Measurements from ENCODE around the gene ANAPC13. TPM values are rescaled to one million over a fixed set of nuclear protein-coding genes. Genes with fewer than 3 reads are reported as not detected.

ANAPC13 gene, protein sequence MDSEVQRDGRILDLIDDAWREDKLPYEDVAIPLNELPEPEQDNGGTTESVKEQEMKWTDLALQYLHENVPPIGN
- total RNA-seq, result 10 to 100 TPM; 21.2 to 36.7 (median 25.0) TPM
- polyA plus RNA-seq, result 100 to 1,000 TPM in 1 of 2 donors, 10 to 100 TPM in 1; 98.8 to 110 TPM
- 10.8 reads per million, percentile 37 among the genes with 10 or more reads in this experiment for total RNA-seq

DNA sequence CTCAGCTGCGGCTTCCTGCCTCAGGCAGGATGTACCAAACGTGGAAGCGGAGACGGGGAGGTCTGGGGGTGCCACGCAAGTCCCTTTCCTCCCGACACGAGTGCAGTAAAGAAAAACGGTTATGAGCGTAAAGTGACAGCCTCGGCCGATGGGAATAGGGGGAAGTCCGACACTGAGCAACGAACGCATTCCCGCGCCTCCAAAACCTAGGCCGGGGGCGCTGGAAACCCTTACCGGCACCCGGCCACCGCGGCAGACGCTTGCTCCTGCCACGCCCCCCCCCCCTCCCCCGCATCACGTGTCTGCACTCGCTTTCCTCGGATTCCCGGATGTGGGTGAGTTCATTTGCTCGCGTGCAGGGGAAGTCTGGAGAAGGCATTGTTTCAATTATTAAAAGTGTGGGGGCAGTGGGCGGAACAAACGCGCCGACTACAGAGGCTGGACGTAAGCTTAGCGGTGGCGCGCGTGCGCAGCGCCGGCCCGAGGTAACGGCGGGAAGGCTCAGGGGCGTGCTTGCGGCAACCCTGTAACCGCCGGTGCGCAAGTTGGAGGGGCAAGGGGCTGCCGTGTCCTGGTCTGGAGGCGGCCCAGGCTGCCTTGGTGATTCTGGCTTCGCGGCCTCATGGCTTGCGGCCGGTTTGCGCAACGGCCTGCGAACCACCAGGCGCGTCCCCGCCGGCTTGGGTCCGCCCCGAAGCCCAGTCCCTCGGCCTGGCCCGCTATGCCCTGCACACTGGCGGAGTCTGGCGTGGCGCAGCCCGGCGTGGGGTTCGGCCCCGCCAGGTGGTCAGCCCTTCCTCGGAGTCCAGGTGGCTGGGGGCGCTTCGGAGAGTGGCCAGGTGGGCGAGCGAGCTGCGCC lies at the start of gene ANAPC13, which contains the start of gene CEP63:
Gene ANAPC13 (minus strand): TSS at position 268 of the 859 bp plus-strand sequence. CDS start 3,081 bp downstream, outside the sequence.
Gene CEP63 (plus strand): TSS at position 340 of the 859 bp plus-strand sequence. CDS start 9,264 bp downstream, outside the sequence.
- Mint-ChIP-seq H3K36me3 (peaks cover 8 to 28% (median 15%) of the 10 kb centered on the region in 5 donors), H3K27ac (peak within 1 kb of the TSS; percentile 94 to 100 (median 99)), H3K4me1 (peaks cover 41 to 80% (median 69%) of the 10 kb centered on the region in 7 donors), H3K4me3 (peak within 1 kb of the TSS; percentile 89 to 100 (median 99)), H3K9me3 (peaks cover 0 to 4% (median 0%) of the 10 kb centered on the region in 11 donors), H3K27me3 (no peaks in the 10 kb centered on the region)
- peak within 1 kb of the TSS; percentile 84 for H3K4me3 ChIP-seq (ENCODE audit: low read length)
- DNase-seq (peak; percentile 84 to 96 (median 96)), ATAC-seq (peak; percentile 89)
- peaks cover 0 to 27% (median 12%) of the 10 kb centered on the region in 3 experiments for H3K36me3 ChIP-seq (ENCODE audit: control insufficient read depth in 2 of 3, insufficient read depth in 3 of 3, low read length in 3 of 3)
- H3K27ac ChIP-seq (ENCODE audit: low read depth, low read length), result peak within 1 kb of the TSS; percentile 87
- ChIA-PET POLR2A (interaction anchor here (0.6 to 2.0 kb wide), 13 partner anchors 9 to 1711 kb away, joined by 3 to 6 read pairs (median 3); partner anchors contain the start of genes CDV3 and RYK), CTCF (interaction anchor here (1.8 kb wide), 1 partner anchor 10 kb away, joined by 7 read pairs; no protein-coding TSS in a partner anchor)
- intact Hi-C loops (cut with micrococcal nuclease), result loop anchor here (1.0 to 10.0 kb wide), 15 partner anchors 236 to 1826 kb away; partner anchors contain the start of genes RYK (in 2 of the 2), SRPRB (in 2 of the 2), CDV3 (in 1 of the 2) and MSL2 (in 1 of the 2)
- peaks cover 20 to 23% of the 10 kb centered on the region in 2 donors for H3K4me1 ChIP-seq (ENCODE audit: control insufficient read depth in 2 of 2, insufficient read depth in 2 of 2, low read length in 2 of 2)
- no peaks in the 10 kb centered on the region for H3K27me3 ChIP-seq (ENCODE audit: control insufficient read depth in 2 of 2, insufficient read depth in 2 of 2, low read length in 2 of 2)
- no peaks in the 10 kb centered on the region for H3K9me3 ChIP-seq (ENCODE audit: control insufficient read depth in 2 of 3, low read length in 3 of 3)

DNA sequence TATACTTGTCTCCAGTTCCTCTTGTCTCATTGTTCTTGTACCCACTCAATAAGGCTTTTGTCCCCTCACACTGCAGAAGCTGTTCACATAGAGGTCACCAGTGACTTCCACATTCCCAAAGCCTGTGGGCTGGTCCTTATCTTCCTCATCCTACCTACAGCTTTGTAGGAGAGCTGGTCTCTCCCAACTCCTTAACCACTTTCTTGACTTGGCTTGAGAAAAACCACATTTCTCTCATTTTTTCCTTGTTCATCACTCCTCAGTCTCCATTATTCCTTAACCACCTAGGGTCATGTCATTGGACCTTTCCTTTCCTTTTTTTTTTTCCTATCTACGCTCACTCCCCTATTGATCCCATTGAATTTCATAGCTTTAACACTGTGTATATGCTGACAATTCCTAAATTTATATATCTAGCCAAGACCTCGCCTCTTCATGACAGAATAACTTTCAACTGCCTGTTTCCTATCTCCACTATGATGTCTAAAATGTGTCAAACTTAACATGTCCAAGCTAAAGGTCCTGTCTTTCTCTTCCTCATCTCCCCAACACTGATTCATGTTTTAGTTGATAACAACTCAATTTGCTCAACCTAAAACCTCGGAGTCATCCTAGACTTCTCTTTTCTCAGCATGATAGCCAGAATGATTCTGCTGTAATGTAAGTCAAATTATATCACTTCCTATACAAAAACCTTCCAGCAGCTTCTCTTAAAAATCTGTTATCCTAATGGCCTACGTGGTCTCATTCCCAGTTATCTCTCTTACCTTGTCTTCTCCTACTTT lies 49.6 kb upstream of the ANAPC13 start:
- POLR2A ChIA-PET, result no interaction called here
- Histone ChIP-seq H3K4me3 (ENCODE audit: low read length) (no peak overlapping the region), H3K9me3 (ENCODE audit: control insufficient read depth in 2 of 3, low read length in 3 of 3) (no peaks in the 10 kb centered on the region), H3K27me3 (ENCODE audit: control insufficient read depth in 2 of 2, insufficient read depth in 2 of 2, low read length in 2 of 2) (no peaks in the 10 kb centered on the region), H3K36me3 (ENCODE audit: control insufficient read depth in 2 of 3, insufficient read depth in 3 of 3, low read length in 3 of 3) (peaks cover 0 to 46% (median 3%) of the 10 kb centered on the region in 3 experiments), H3K27ac (ENCODE audit: low read depth, low read length) (no peak overlapping the region), H3K4me1 (ENCODE audit: control insufficient read depth in 2 of 2, insufficient read depth in 2 of 2, low read length in 2 of 2) (no peaks in the 10 kb centered on the region)
- ATAC-seq, result peak; percentile 79
- intact Hi-C loops (cut with micrococcal nuclease), result no loop called here
- no peak for DNase-seq
- H3K27ac Mint-ChIP-seq, result no peak overlapping the region
- no peak overlapping the region for H3K4me3 Mint-ChIP-seq
- no peaks in the 10 kb centered on the region for H3K9me3 Mint-ChIP-seq
- H3K4me1 Mint-ChIP-seq, result peaks cover 0 to 11% (median 5%) of the 10 kb centered on the region in 7 donors
- H3K36me3 Mint-ChIP-seq, result peaks cover 6 to 38% (median 24%) of the 10 kb centered on the region in 5 donors
- H3K27me3 Mint-ChIP-seq, result no peaks in the 10 kb centered on the region
- CTCF ChIA-PET, result no interaction called here

DNA sequence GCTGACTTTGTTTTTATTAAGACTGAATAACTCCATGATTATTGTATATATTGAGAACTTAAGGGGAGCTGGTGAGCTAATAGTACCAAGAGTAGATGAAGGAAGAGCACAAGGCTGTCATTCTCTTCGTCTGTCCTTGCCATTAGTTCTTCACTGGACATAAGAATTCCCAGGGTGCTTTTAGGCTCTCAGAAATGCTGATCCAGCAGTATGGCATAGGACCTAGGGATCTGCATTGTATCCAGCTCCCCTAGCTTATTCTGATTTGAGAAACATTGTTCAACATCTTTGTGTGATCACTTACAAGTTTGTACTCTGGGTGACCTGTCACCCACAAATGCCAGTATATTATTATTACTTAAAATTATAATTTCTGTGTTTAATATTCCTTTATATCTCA lies 47.7 kb upstream of the ANAPC13 start:
- ChIA-PET CTCF (interaction anchor here (0.6 kb wide), 1 partner anchor 16 kb away, joined by 3 read pairs; no protein-coding TSS in a partner anchor), POLR2A (no interaction called here)
- no peak for DNase-seq
- Histone ChIP-seq H3K9me3 (ENCODE audit: control insufficient read depth in 2 of 3, low read length in 3 of 3) (no peaks in the 10 kb centered on the region), H3K27me3 (ENCODE audit: control insufficient read depth in 2 of 2, insufficient read depth in 2 of 2, low read length in 2 of 2) (no peaks in the 10 kb centered on the region), H3K4me1 (ENCODE audit: control insufficient read depth in 2 of 2, insufficient read depth in 2 of 2, low read length in 2 of 2) (no peaks in the 10 kb centered on the region), H3K36me3 (ENCODE audit: control insufficient read depth in 2 of 3, insufficient read depth in 3 of 3, low read length in 3 of 3) (peaks cover 0 to 46% (median 3%) of the 10 kb centered on the region in 3 experiments), H3K4me3 (ENCODE audit: low read length) (no peak overlapping the region), H3K27ac (ENCODE audit: low read depth, low read length) (no peak overlapping the region)
- peaks cover 6 to 27% (median 13%) of the 10 kb centered on the region in 5 donors for H3K36me3 Mint-ChIP-seq
- no peak overlapping the region for H3K27ac Mint-ChIP-seq
- H3K9me3 Mint-ChIP-seq, result no peaks in the 10 kb centered on the region
- H3K4me1 Mint-ChIP-seq, result peaks cover 0 to 14% (median 7%) of the 10 kb centered on the region in 7 donors
- ATAC-seq, result no peak
- H3K27me3 Mint-ChIP-seq, result no peaks in the 10 kb centered on the region
- H3K4me3 Mint-ChIP-seq, result no peak overlapping the region
- intact Hi-C loops (cut with micrococcal nuclease), result no loop called here

DNA sequence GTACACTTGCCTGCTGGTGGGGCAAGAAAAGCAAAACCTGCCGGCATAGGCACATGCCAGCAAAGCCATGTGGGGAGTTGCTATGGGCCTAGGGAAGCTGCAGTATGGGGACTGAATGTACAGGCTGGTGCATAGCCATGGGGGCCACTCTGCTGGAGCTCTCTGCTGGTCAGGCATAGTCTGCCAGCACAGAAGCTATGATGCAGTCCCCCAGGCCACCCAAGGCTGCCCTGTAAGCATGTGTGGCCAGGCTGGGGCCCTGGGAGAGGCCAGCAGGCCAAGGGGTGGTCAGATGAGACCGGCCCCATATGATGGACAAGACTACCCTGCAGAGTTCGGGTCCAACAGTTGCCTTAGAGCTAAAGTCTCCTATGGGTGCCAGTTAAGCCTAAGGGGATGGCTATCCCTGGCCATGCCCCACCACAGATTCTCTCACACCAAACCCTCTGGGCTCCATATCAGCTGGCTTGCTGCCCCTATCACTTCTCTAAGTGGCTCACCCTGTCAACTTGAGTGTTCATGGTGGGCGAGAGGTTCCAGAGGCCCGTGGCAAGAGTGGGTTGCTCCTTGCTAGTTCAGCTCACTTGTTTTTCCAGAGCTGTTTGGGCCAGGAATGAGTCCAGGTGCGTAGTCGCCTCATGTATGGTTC lies 41.9 kb upstream of the ANAPC13 start:
- H3K9me3 ChIP-seq (ENCODE audit: control insufficient read depth in 2 of 3, low read length in 3 of 3), result peaks cover 0 to 11% (median 0%) of the 10 kb centered on the region in 3 experiments
- POLR2A ChIA-PET, result no interaction called here
- H3K9me3 Mint-ChIP-seq, result peaks cover 10 to 40% (median 35%) of the 10 kb centered on the region in 11 donors
- peaks cover 30 to 48% (median 44%) of the 10 kb centered on the region in 5 donors for H3K36me3 Mint-ChIP-seq
- no peaks in the 10 kb centered on the region for H3K27me3 Mint-ChIP-seq
- no peaks in the 10 kb centered on the region for H3K4me1 ChIP-seq (ENCODE audit: control insufficient read depth in 2 of 2, insufficient read depth in 2 of 2, low read length in 2 of 2)
- H3K27me3 ChIP-seq (ENCODE audit: control insufficient read depth in 2 of 2, insufficient read depth in 2 of 2, low read length in 2 of 2), result no peaks in the 10 kb centered on the region
- H3K4me3 Mint-ChIP-seq, result no peak overlapping the region
- H3K27ac Mint-ChIP-seq, result peak overlapping the region in 1 of 9 donors; percentile 32
- CTCF ChIA-PET, result no interaction called here
- no peak overlapping the region for H3K27ac ChIP-seq (ENCODE audit: low read depth, low read length)
- peaks cover 0 to 29% (median 12%) of the 10 kb centered on the region in 7 donors for H3K4me1 Mint-ChIP-seq
- H3K4me3 ChIP-seq (ENCODE audit: low read length), result no peak overlapping the region
- DNase-seq (no peak), ATAC-seq (no peak)
- intact Hi-C loops (cut with micrococcal nuclease), result no loop called here
- H3K36me3 ChIP-seq (ENCODE audit: control insufficient read depth in 2 of 3, insufficient read depth in 3 of 3, low read length in 3 of 3), result peaks cover 0 to under 1% (median 0%) of the 10 kb centered on the region in 3 experiments

DNA sequence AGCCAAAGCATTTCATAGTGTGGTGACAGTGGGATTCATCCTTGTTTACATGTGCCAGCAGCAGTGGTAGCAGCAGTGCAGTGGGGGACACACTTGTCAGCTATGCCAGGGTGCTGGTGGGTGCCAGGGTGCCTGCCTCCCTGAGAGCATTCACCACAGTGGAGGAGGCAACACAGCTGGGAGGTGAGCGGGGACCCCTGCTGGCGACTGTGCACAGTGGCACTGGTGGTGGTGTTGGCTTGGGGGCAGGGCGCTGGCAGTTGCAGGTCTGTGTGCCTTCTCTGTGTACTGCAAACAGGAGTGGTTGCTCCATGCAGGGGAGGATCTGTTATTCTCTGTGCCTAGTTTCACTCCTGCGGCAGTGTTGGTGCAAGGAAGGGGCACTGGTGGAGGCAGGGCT lies 41.3 kb upstream of the ANAPC13 start:
- ATAC-seq (no peak), DNase-seq (peak in 1 of 9 donors; percentile 1)
- Mint-ChIP-seq H3K4me3 (no peak overlapping the region), H3K4me1 (peaks cover 0 to 26% (median 12%) of the 10 kb centered on the region in 7 donors), H3K9me3 (peaks cover 10 to 47% (median 40%) of the 10 kb centered on the region in 11 donors), H3K36me3 (peaks cover 32 to 52% (median 49%) of the 10 kb centered on the region in 5 donors), H3K27ac (no peak overlapping the region), H3K27me3 (no peaks in the 10 kb centered on the region)
- intact Hi-C loops (cut with micrococcal nuclease), result no loop called here
- peaks cover 0 to 13% (median 0%) of the 10 kb centered on the region in 3 experiments for H3K9me3 ChIP-seq (ENCODE audit: control insufficient read depth in 2 of 3, low read length in 3 of 3)
- CTCF ChIA-PET, result no interaction called here
- POLR2A ChIA-PET, result no interaction called here
- no peaks in the 10 kb centered on the region for H3K36me3 ChIP-seq (ENCODE audit: control insufficient read depth in 2 of 3, insufficient read depth in 3 of 3, low read length in 3 of 3)
- H3K4me1 ChIP-seq (ENCODE audit: control insufficient read depth in 2 of 2, insufficient read depth in 2 of 2, low read length in 2 of 2), result no peaks in the 10 kb centered on the region
- H3K4me3 ChIP-seq (ENCODE audit: low read length), result no peak overlapping the region
- H3K27ac ChIP-seq (ENCODE audit: low read depth, low read length), result no peak overlapping the region
- no peaks in the 10 kb centered on the region for H3K27me3 ChIP-seq (ENCODE audit: control insufficient read depth in 2 of 2, insufficient read depth in 2 of 2, low read length in 2 of 2)
